ENCODE data around the gene WNT9A.

The WNT9A gene

GRCh38 chr1:227907439-227908015 is 40.2 kb downstream of the WNT9A start:
- DNase-seq, result no peak

DNA sequence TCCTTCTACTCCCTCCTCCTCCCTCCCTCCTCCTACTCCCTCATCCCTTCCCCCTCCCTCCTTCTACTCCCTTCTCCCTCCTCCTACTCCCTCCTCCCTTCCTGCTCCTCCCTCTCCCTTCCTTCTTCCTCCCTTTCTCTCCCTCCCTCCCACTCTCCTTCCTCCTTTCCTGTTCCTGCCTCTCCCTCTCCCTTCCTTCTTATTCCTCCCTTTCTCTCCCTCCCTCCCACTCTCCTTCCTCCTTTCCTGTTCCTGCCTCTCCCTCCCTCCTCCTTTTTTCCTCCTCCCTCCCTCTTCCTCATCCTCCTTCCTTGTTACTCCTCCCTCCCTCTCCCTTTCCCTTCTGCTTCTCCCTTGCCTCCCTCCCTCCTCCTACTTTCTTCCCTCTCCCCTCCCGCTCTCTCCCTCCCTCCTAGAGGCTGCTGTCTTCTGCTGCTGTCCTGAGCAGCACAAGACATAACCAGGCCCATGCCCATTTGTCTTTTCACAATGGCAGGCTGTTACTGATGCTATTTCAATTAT is 41.1 kb downstream of the WNT9A start:
- no peak for DNase-seq

- DNase-seq, result no peak
Measured at GRCh38 chr1:227905573-227906487, 41.9 kb downstream of the WNT9A start.

DNA sequence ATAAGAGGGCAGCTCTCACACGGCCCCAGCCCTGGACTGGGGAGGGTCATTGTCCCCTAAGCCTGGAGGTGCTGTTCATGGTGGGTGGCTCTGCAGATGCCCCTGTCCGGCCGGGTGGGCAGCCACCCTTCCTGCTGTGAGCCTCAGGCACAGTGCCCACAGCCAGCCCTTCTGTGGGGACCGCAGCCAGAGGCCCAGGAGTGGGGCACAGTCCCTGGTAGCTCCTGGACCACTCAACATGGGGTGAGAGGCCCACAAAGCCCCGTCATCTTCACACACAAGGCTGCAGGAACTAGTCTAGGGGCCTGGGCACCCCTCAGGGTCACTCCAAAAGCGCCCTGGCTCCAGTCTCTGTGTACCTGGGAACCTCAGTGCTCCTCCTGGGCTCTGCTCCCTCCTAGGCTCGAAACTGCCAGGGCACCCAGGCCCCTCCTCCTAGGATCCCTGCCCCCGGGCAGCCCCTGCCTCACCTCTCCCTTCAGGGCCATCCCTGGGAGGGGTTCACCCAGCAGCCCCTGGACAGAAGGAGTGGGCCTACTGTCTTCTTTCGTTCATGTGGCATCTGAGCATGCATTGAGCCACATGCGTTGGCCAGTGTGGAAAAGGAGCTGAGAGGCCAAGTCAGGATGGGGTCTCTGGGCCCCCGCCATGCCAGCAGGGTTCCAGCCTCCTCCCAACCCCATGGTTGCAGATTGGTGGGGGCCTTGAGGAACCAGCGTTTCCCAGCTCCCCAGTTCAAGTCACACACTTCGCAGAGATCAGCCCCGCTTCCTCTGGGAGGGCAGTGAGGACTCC is 43.0 kb downstream of the WNT9A start:
- DNase-seq, result no peak

GRCh38 chr1:227903614-227904501 is 43.9 kb downstream of the WNT9A start:
- DNase-seq, result no peak

DNA sequence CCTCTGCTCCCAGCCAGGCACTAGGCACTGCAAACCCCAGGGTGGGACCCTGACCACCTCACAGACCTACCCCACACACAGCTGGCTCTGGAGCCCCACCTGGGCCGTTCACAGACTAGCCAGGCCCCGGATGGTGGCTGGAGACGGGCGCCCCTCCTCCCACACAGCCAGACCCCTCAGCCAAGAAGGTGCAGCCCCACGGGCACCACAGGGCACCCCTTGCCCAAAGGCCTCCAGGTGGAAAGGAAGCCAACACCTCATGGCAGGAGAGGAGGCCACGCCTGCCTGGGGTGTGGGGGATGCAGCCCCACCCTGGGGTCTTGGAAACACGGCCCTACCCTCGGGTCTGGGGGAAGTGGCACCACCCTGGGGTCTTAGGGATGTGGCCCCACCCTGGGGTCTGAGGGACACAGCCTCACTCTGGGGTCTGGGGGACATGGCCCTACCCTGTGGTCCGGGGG is 44.6 kb downstream of the WNT9A start:
- no peak for DNase-seq

GRCh38 chr1:227902641-227902990 is 45.1 kb downstream of the WNT9A start:
- DNase-seq, result no peak

DNA sequence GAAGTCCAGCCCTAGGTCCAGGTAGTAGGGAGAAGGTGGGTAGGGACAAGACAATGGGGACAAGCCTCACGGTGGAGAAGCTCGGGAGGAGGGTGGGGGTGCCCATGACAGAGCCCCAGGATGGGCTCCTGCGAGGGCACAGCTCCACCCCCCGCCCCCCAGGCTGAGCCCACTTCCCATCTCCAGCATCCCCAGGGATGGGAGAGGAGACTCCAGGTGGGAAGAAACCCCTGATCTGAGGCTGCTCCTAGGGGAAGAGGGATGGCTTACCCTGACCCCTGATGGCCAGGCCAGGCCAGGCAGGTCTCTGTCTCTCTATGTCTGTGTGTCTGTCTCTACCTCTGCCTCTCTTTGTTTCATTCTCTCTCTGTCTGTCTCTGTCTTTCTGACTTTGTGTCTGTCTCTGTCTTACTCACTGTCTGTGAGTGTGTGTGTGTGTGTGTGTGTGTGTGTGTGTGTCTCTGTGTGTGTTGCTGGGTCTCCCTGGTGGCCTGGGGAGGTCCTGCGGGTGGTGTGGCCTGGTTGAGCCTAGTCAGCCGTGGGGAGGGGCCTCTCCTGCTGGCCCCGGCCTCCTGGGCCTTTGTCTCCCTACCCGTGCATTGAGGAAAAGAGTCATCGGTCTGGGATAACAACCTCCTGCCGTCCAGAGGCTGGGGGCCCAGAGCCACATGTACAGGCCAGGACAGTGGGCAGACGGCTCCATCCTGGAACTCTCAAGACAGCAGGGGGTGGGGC is 45.7 kb downstream of the WNT9A start:
- DNase-seq, result no peak

DNA sequence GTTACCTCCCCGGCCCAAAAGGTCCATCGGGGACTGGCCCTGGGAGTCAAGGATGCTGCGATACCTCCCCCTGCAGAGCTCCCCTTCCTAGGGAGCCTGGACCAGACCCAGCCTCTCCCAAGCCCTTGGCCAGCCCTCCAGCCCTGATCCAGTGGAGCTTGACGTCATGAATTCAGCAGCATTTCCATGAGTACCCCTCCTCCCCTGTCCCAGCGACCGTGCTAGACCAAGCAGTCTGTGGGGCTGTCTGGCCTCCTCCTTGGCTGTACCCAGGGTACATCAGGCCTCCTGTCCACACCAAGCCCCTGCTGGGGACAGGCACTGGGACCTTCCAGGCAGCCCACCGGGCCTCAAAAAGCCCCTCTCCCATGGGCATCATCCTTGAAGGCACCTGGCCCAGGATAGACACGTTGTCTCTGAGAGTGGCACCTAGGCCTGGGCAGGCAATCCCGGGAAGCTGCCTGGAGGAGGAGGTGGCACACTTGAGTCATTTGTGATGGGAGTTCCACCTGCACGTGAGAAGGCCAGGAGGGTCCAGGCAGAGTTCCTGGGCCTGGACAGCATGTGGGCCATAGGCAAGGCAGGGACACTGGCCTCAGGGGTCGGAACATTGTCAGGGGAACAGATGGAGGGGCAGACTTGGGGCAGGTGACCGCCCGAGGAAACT is 46.4 kb downstream of the WNT9A start:
- DNase-seq, result peak; percentile 43

GRCh38 chr1:227900571-227901051 is 47.1 kb downstream of the WNT9A start:
- no peak for DNase-seq

- peak; percentile 37 for DNase-seq
Measured at GRCh38 chr1:227899820-227900449, 47.8 kb downstream of the WNT9A start.

DNA sequence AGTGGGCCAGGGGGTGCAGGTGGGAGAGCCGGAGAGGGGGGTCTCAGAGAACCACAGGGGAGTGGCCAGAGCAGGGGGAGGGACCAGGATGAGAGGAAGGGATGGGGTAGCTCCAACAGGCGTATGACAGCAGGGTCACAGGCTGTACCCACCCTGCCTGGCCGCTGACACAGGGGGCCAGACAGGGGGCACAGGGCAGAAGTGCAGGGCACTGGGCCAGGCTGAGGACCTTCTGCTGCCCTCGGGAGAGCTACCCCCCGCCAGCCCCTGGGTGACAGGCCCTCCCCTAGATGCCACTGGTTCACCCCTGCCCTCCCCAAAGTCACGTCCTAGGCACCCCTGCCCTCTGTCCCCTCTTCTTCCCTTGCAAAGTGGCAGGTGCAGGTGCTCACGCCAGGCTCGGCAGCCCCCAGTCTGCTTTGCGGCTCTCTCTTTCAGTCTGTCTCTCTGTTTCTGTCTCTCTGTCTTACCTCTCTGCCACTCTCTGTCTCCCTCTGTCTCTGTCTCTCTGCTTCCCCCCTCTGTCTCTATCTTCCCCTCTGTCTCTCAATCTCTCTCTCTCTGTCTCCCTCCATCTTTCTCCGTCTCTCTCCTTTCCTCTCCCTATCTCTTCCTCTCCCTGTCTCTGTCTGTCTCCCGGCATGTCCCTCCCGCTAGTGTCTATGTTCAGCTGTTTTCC is 48.5 kb downstream of the WNT9A start:
- peak; percentile 33 for DNase-seq

- DNase-seq, result peak; percentile 34
Measured at GRCh38 chr1:227898502-227899140, 49.1 kb downstream of the WNT9A start.

DNA sequence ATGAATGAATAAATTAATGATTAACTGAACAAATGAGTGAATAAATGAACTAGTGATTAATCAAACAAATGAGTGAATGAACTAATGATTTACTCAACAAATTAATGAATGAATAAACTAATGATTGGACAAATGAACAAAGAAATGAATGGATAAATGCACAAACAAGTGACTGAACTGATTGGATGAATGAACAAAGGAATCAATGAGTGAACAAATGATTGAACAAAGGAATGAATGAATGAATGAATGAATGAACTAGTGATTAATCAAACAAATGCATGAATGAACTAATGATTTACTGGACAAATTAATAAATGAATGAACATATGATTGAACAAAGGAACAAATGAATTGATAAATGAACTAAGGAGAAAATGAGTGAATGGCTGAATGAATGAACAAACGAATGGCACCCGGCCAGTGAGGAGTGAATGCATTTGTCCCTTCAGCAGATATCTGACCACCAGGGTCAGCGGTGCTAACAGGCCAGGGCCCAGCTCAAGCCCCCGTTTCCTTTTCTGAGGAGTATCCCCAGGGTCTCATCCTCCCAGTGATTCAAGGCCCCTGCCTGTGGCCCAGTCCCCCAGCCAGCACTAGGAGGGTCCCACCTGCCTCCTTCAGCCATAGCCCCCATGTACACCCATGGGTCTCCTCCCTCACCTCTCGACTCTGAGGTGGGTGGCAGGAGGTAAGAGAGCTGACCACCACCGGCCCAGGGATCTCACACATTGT is 49.9 kb downstream of the WNT9A start:
- peak; percentile 26 for DNase-seq

DNA sequence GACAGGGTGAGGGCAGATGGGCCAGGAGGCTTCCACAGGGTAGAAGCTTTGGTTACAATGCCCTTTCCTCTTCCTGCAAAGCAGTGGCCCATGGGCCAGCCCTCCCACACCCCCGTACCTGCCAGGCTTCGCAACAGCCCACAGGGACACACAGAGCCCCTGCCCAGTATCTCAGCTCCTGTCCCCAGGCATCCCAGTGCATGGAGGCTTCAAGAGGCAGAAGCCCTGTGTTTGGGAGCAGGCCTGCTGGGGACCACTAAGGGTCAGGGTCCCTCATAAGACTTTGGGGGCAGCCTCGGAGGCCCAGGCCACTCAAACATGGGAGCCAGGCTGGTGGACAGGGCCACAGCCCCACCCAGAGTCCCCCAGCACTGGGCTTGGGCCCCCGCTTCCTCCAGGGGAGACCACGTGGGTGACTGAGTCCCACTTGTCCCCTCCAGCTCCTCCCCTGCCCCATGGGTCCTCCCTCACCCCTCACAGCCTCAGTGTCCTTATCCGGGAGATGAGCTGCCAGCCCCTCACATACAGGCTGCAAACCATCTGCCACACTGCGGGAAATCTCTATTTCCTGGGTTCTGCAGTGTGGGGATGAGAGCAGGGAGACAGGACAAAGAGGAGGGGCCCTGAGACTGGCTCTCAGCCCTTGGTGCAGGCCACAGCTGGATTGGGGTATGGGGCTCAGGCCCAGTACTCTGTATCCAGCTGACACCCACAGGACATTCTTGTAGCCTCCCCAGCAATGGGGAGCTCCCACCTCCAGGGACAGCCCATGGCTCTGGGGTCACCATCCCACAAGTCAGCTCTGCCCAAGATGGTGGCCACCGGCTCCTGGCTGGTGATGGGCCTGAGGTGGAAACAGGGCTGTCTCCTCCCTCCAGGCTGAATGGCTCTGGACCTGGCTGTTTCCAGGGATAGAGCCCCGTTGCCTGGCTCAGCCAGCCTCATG is 50.7 kb downstream of the WNT9A start:
- DNase-seq, result peak; percentile 32

DNA sequence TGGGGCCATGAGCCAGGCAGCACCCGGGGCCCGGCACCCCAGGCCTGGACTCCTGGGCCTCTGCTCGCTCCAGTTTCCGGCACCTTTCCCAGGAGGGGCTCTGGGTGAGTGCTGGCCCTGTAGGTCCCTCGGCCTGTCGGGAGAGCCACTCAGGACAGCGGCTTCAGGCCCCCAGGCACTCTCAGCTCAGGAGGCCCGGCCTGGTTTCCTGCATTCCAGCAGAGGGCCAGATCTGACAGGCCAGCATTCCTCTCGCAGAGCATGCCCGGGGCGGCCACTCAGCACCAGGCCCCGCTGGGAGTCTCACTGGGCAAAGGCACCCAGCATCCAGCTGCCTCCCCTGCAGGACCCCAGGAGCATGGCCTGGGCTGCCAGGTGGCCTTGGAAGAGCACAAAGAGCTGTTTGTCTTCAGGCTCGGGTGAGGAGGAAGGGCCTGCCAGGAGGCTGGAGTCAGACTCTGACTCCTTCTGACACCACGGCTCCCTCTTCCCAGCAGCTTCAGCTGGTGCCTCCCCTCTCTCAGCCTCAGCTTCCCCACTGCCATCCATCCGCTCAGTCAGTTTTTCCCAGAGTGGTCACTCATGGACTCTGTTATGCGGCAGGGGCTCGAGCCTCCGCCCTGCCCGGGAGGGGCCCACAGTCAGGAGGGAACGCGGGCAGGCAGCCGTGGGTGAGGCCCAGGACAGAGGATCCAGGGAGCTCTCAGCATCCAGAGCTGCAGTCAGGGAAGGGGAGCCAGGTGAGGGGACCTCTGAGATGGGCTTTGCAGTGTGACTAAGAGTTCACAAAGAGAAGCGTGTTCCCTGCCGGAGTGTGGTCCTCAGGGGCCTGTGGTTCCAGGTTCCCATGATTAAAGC is 51.7 kb downstream of the WNT9A start:
- peak; percentile 58 for DNase-seq
